Measurements from ENCODE around the gene MEAK7. TPM values are rescaled to one million over a fixed set of nuclear protein-coding genes. Genes with fewer than 3 reads are reported as not detected.
A peak's percentile ranks its signal among the peaks of the same experiment; 100 is the strongest.

MEAK7 gene
- total and polyA plus RNA-seq, 2 donors from 2014 or later, result 6.3 to 30.6 TPM

GRCh38 chr16:84552135-84552534 lies 47.7 kb upstream of the MEAK7 start:
- no peak for DNase-seq
- no peak for FAIRE-seq
- Histone ChIP-seq H3K36me3 (ENCODE audit: control insufficient read depth in 2 of 3, insufficient read depth in 3 of 3, low read length in 3 of 3) (no peaks in the 10 kb centered on the region), H3K9me3 (ENCODE audit: control insufficient read depth in 2 of 3, insufficient read depth in 1 of 3, low read length in 3 of 3) (no peaks in the 10 kb centered on the region), H3K27me3 (ENCODE audit: control insufficient read depth, insufficient read depth, low read length) (no peaks in the 10 kb centered on the region), H3K27ac (ENCODE audit: low read depth in 2 of 2, low read length in 2 of 2) (no peak overlapping the region), H3K9ac (ENCODE audit: low read length in 3 of 3) (no peak overlapping the region), H3K4me3 (ENCODE audit: low read length in 3 of 3) (no peak overlapping the region), H3K4me1 (ENCODE audit: control insufficient read depth in 2 of 3, insufficient read depth in 2 of 3, low read depth in 1 of 3, low read length in 3 of 3) (no peaks in the 10 kb centered on the region)
- no peak for TF ChIP-seq CTCF (IDR thresholded peaks at IDR 0.05; ENCODE audit: borderline replicate concordance, extremely low read depth, insufficient read depth)
- intact Hi-C loops (cut with DNase I), result no loop called here

- intact Hi-C loops (cut with DNase I), result no loop called here
- Histone ChIP-seq H3K36me3 (ENCODE audit: control insufficient read depth in 2 of 3, insufficient read depth in 3 of 3, low read length in 3 of 3) (no peaks in the 10 kb centered on the region), H3K4me3 (ENCODE audit: low read length in 3 of 3) (no peak overlapping the region), H3K9ac (ENCODE audit: low read length in 3 of 3) (no peak overlapping the region), H3K27ac (ENCODE audit: low read depth in 2 of 2, low read length in 2 of 2) (no peak overlapping the region), H3K9me3 (ENCODE audit: control insufficient read depth in 2 of 3, insufficient read depth in 1 of 3, low read length in 3 of 3) (no peaks in the 10 kb centered on the region), H3K4me1 (ENCODE audit: control insufficient read depth in 2 of 3, insufficient read depth in 2 of 3, low read depth in 1 of 3, low read length in 3 of 3) (no peaks in the 10 kb centered on the region), H3K27me3 (ENCODE audit: control insufficient read depth, insufficient read depth, low read length) (no peaks in the 10 kb centered on the region)
- FAIRE-seq, result no peak
- DNase-seq, result no peak
- no peak for TF ChIP-seq CTCF (IDR thresholded peaks at IDR 0.05; ENCODE audit: borderline replicate concordance, extremely low read depth, insufficient read depth)
Observed at GRCh38 chr16:84550096-84550495, 45.6 kb upstream of the MEAK7 start.

GRCh38 chr16:84548971-84549844 lies 44.7 kb upstream of the MEAK7 start:
- FAIRE-seq, result no peak
- H3K4me3 ChIP-seq (ENCODE audit: low read length in 3 of 3), result no peak overlapping the region

More at GRCh38 chr16:84548971-84549844, 44.7 kb upstream of the MEAK7 start:
- no peaks in the 10 kb centered on the region for H3K4me1 ChIP-seq (ENCODE audit: control insufficient read depth in 2 of 3, insufficient read depth in 2 of 3, low read depth in 1 of 3, low read length in 3 of 3)
- no peaks in the 10 kb centered on the region for H3K27me3 ChIP-seq (ENCODE audit: control insufficient read depth, insufficient read depth, low read length)
- no peak for TF ChIP-seq CTCF (IDR thresholded peaks at IDR 0.05; ENCODE audit: borderline replicate concordance, extremely low read depth, insufficient read depth)
- intact Hi-C loops (cut with DNase I), result no loop called here
- peak overlapping the region; percentile 63 to 65 for H3K27ac ChIP-seq (ENCODE audit: low read depth in 2 of 2, low read length in 2 of 2)
- H3K36me3 ChIP-seq (ENCODE audit: control insufficient read depth in 2 of 3, insufficient read depth in 3 of 3, low read length in 3 of 3), result no peaks in the 10 kb centered on the region
- H3K9ac ChIP-seq (ENCODE audit: low read length in 3 of 3), result no peak overlapping the region
- DNase-seq, result peak in 2 of 5 donors; percentile 57 to 83
- H3K9me3 ChIP-seq (ENCODE audit: control insufficient read depth in 2 of 3, insufficient read depth in 1 of 3, low read length in 3 of 3), result no peaks in the 10 kb centered on the region

Data from kidney (tissue), 14 donors.